ENCODE data around the gene PRSS57.

Gene PRSS57

GRCh38 chr19:648904-649801, 46.1 kb downstream of the PRSS57 start:
- no peak for DNase-seq

DNA sequence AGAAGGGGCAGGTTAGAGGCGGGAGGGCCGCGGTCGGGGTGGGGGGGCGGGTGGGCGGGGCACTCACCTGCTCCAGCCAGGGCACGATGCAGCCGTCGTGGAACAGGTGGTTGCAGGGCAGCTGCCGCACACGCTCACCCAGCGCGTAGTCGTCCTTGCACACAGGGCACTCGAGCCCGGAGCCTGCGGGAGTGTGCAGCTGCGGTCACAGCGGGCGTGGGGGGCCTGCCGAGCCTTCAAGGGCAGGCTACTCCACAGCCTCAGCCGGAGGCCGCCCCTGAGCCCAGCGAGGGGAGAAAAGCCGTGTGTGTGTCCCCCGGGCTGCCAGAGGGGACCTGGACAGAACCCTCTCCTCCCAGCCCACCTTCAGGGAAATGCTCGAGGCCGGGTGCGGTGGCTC, 46.9 kb downstream of the PRSS57 start:
- DNase-seq: no peak

DNA sequence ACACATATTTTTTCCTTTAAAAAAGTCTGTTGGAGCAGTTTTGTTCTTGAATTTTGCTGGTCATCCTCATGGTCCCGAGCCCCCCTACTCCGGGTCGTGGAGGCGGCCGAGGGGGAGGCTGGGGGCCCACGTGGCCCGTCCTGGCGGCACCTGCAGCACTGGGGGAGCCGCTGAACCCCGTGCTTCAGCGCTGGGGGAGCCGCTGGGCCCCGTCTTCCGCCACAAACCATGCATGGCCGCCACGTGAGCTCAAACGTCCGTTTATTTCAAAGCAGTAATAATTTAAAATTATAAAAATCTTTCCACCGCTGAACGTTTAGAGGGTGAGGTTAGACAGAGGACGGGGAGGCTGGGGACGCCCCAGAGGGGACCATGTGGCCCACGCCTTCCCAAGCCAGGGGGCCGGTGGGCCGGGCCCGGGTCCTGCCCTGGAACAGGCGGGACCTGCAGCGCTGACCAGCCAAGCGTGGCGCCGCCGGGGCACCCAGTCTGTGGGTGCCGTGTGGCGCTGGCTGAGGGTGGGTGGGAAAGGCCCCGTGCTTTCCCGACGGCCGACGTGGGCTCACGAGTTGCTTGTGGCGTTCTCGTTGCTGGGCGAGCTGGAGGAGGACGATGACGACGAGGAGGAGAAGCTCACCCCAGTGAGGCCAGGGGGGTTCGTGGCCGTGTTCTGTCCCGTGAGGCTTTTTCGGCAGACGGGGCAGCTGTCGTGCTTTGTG, 47.5 kb downstream of the PRSS57 start:
- no peak for DNase-seq

- no peak for DNase-seq
These were observed 48.3 kb downstream of the PRSS57 start for GRCh38 chr19:646779-647565.

- no peak for DNase-seq
These were observed 49.1 kb downstream of the PRSS57 start for GRCh38 chr19:645912-646778.

DNA sequence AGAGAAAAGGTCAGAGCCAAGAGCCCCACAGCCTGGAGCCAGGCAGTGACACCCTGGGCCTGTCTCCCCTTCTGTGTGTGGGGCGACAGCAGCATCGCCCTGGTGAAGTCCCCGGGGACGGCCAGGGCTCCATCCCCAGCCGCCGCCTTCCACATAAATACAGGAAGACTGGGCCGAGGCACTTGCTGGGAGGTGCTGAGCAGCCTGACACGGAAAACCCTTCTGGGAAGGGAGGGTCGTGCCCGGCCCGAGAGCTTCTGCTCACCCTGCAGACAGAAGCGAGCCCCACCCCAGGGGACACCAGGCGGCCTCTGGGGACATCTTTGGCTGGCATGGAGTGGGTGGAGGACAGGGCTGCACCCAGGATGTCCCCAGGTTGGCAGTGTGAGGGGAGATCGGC, 50.5 kb downstream of the PRSS57 start:
- no peak for DNase-seq

DNA sequence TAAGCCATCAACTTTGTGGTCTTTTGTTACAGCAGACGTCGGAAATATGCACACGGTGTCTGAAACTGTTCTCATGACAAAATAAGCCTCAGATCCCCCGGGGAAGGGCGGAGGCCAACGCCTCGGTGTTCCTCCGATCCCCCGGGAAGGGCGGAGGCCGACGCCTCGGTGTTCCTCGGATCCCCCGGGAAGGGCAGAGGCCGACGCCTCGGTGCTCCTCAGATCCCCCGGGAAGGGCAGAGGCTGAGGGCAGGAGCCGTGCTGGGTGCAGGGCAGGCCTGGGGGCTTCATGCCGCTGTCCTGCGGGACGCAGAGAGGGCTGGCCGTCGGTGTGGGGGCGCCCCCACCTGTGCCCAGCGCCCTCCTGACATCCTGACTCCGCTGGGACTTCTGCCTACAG, 50.9 kb downstream of the PRSS57 start:
- no peak for DNase-seq

DNA sequence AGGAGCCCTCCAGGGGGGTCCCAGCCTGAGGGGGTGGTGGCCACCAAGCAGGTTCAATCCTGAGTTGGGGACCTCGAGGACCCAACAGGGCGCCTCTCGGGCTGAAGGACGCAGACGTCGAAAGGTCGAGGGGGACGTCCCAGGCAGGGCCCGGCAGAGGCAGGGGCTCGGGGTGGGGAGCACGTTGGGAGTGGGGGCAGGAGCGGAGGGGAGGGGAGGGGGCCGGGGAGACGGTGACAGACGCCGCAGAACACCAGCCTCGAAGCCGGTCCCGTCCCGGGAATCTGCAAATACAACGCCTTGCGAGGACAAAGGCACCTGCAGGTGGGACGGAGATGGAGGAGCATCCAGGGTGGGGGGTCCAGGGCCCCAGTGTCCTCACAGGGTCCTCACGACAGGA, 51.5 kb downstream of the PRSS57 start:
- no peak for DNase-seq

DNA sequence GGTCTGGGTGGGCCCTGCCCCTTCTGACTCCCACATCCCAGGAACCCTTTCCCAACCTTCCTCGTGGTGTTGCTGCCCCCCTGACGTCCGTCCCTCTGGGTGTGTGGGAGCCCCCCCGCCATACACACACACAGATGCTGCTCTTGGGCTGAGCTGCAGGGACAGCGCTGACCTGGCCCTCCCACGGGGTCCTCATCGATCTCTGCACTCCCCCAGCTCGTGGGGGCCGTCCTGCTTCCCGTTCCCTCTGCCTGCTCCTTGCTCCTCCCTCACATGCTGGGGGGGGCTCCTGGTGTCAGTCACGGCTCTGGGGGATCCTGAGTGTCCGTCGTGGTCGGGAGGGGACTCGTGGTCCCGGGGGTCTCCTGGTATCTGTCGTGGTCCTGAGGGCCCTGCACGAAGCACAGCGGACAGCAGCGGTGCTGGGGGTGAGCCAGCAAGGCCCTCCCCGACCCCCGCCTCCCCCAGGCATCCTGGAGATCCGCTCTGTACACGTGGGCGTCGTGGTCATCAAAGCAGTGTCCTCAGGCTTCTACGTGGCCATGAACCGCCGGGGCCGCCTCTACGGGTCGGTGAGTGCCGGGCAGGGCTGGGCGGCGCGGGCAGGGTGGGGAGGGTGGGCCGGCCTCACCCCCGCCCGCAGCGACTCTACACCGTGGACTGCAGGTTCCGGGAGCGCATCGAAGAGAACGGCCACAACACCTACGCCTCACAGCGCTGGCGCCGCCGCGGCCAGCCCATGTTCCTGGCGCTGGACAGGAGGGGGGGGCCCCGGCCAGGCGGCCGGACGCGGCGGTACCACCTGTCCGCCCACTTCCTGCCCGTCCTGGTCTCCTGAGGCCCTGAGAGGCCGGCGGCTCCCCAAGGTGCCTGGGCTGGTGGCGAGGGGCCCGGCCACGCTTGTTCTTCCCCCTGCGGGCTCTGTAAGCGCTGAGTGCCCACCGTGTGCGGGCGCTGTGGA, 52.2 kb downstream of the PRSS57 start:
- no peak for DNase-seq

DNA sequence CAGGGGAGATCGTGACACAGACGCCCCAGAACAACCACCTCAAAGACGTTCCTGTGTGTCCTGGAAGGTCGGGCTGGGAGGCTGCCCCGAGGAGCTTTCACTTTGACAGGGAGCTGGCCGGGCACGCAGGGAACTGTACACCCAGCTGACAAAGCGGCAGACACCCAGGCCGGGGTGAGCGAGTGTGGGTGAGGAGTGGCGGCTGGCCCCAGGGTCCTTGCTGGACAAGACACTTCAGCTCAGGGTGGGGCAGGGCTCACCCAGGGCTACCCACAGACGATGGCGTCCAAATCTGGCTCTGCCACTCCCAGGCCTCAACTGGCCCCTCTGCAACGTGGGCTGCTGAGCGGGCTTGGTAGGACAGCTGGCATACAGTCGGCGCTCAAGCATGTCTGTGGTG, 53.5 kb downstream of the PRSS57 start:
- DNase-seq: no peak

DNA sequence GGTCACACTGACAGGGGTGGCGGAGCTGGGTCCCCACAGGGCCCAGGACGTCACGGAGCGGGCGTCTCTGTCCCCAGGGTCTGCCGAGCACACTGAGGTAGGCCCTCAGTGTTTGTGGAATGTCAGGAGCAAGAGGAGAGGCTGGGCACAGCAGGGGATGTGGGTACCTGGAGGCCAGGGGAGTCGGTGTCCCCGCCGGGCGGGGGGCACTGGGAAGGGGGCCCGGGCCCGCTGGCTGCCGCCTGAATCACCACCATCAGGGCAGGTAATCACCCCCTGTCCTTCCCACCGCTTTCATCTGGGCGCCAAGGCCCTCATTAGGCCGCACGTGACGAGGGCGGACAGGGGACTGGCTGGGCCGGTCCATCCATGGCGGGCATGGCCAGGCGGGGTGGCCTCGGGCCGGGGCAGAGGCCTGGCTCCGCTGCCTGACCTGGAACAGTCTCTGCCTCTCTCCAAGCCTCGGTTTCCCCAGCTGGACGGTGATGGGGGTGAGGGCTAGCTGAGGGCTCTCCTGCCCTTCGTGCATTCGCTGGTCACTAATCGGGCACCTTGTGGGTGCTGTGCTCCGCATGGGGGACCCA, 54.6 kb downstream of the PRSS57 start:
- no peak for DNase-seq

GRCh38 chr19:640161-640558, 55.1 kb downstream of the PRSS57 start:
- no peak for DNase-seq

DNA sequence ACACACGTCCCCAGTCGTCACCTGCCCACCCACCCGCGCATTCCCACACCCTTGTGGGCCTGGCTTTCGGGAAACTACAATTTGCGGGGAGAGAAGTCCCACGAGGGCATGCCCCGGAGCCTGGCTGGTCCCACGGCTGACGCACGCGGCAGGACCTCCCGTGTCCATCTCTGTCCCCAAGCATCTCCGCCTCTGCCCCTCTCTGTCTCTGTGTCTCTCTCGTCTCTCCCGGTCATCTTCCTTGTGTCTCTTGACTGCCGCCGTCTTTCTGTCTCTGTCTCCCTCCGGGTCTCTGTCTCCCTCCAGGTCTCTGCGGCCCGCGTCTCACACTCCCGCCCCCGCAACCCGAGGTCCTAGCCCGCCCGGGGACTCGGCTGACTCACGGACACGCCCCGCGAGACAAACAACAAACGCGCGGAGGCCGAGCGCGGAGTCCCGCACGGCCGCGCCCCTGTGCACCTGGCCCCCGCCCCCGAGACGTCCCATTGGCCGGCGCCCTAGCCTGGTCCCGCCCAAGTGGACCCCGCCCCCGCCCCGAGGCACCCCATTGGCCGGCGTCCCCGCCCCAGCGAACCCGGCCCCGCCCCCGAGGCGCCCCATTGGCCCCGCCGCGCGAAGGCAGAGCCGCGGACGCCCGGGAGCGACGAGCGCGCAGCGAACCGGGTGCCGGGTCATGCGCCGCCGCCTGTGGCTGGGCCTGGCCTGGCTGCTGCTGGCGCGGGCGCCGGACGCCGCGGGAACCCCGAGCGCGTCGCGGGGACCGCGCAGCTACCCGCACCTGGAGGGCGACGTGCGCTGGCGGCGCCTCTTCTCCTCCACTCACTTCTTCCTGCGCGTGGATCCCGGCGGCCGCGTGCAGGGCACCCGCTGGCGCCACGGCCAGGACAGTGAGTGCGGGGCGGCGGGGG, 55.7 kb downstream of the PRSS57 start, which contains the start of gene FGF22:
Gene FGF22, plus strand, starts transcription at position 627 of the 908 bp plus-strand sequence. Its CDS starts 47 bp downstream, at position 674.
- DNase-seq: peak; percentile 97 to 98

DNA sequence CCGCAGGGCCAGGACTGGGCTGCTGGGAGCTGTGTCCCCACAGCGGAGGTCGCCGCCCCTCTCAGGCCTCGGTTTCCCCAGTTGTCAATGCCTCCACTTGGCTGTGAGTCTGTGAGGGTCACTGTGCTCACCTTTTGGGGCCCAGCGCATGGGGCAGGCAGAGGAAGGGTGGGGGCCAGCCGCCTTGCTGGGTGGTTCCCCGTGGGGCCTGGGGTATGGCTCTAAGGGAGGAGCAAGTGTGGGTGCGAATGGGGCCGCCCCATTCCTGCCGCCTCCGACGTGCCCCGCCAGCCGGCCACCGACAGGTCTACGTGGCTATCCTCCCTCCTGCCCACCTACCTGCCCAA, 56.4 kb downstream of the PRSS57 start:
- no peak for DNase-seq

Measured in activated CD4-positive, alpha-beta T cell treated with anti-CD3 and anti-CD28 coated beads for 4 hours (primary cell).